Measurements from ENCODE around the gene NOS2.
"Not testable (repeated sequence)": the region's sequence is repeated elsewhere in the genome, so short reads cannot be mapped to it uniquely, and the experiment has no call there.

Gene NOS2

GRCh38 chr17:27756467-27757371, 43.6 kb downstream of the NOS2 start:
- peak in 1 of 2 donors; percentile 12 for DNase-seq (ENCODE audit: low read depth in 2 of 2, low spot score in 1 of 2)

GRCh38 chr17:27755706-27756466, 44.4 kb downstream of the NOS2 start:
- no peak for DNase-seq (ENCODE audit: low read depth in 2 of 2, low spot score in 1 of 2)

GRCh38 chr17:27754549-27754948, 45.8 kb downstream of the NOS2 start:
- no peak for DNase-seq (ENCODE audit: low read depth in 2 of 2, low spot score in 1 of 2)

GRCh38 chr17:27753726-27754125, 46.6 kb downstream of the NOS2 start:
- not testable (repeated sequence) for DNase-seq (ENCODE audit: low read depth in 2 of 2, low spot score in 1 of 2)

GRCh38 chr17:27752831-27753619, 47.3 kb downstream of the NOS2 start:
- not testable (repeated sequence) for DNase-seq (ENCODE audit: low read depth in 2 of 2, low spot score in 1 of 2)

GRCh38 chr17:27751622-27752490, 48.5 kb downstream of the NOS2 start:
- DNase-seq (ENCODE audit: low read depth in 2 of 2, low spot score in 1 of 2): no peak

GRCh38 chr17:27751166-27751565, 49.2 kb downstream of the NOS2 start:
- DNase-seq (ENCODE audit: low read depth in 2 of 2, low spot score in 1 of 2): no peak

GRCh38 chr17:27749562-27750150, 50.7 kb downstream of the NOS2 start:
- DNase-seq (ENCODE audit: low read depth in 2 of 2, low spot score in 1 of 2): not testable (repeated sequence)

- no peak for DNase-seq (ENCODE audit: low read depth in 2 of 2, low spot score in 1 of 2)
Observed at GRCh38 chr17:27748360-27748825, 51.9 kb downstream of the NOS2 start.

GRCh38 chr17:27747462-27748359, 52.6 kb downstream of the NOS2 start:
- no peak for DNase-seq (ENCODE audit: low read depth in 2 of 2, low spot score in 1 of 2)

GRCh38 chr17:27746881-27747280, 53.4 kb downstream of the NOS2 start:
- no peak for DNase-seq (ENCODE audit: low read depth in 2 of 2, low spot score in 1 of 2)

GRCh38 chr17:27746320-27746719, 54.0 kb downstream of the NOS2 start:
- not testable (repeated sequence) for DNase-seq (ENCODE audit: low read depth in 2 of 2, low spot score in 1 of 2)

- not testable (repeated sequence) for DNase-seq (ENCODE audit: low read depth in 2 of 2, low spot score in 1 of 2)
Observed at GRCh38 chr17:27745207-27745830, 55.0 kb downstream of the NOS2 start.

GRCh38 chr17:27743281-27743885, 56.9 kb downstream of the NOS2 start:
- DNase-seq (ENCODE audit: low read depth in 2 of 2, low spot score in 1 of 2): no peak

- DNase-seq (ENCODE audit: low read depth in 2 of 2, low spot score in 1 of 2): no peak
Observed at GRCh38 chr17:27741971-27742575, 58.3 kb downstream of the NOS2 start.

GRCh38 chr17:27741361-27741861, 58.9 kb downstream of the NOS2 start:
- DNase-seq (ENCODE audit: low read depth in 2 of 2, low spot score in 1 of 2): no peak

- DNase-seq (ENCODE audit: low read depth in 2 of 2, low spot score in 1 of 2): not testable (repeated sequence)
Observed at GRCh38 chr17:27740541-27740940, 59.8 kb downstream of the NOS2 start.
